Liver (tissue), 9 donors: ENCODE data around the gene THBS3. TPM values are rescaled to one million over a fixed set of nuclear protein-coding genes. Genes with fewer than 3 reads are reported as not detected.
"Not testable (repeated sequence)": the region's sequence is repeated elsewhere in the genome, so short reads cannot be mapped to it uniquely, and the experiment has no call there.

ENCODE experiments used
- DNase-seq: peaks from one replicate; pipeline ENCODE4 v3.0.0-alpha.2; 2017; ENCODE audit warnings: low spot score
- H3K27ac ChIP-seq, 2 donors: one replicate each; pipeline ENCODE4 v1.7.0; 2013; ENCODE audit warnings: inconsistent platforms in 2 of 2, low read length in 2 of 2, control low read depth in 1 of 2, low read depth in 1 of 2, mild to moderate bottlenecking in 1 of 2
- H3K27me3 ChIP-seq, 4 donors: one replicate each; pipeline versions ENCODE4 v1.6.1 to v1.7.0; 2013; ENCODE audit warnings: low read length in 3 of 4, inconsistent platforms in 1 of 4, mild to moderate bottlenecking in 1 of 4, moderate library complexity in 1 of 4; ENCODE audit not compliant: control insufficient read depth in 4 of 4, insufficient read depth in 4 of 4
- H3K36me3 ChIP-seq, 4 donors: one replicate each; pipeline versions ENCODE4 v1.6.1 to v1.7.0; 2013; ENCODE audit warnings: low read length in 3 of 4, mild to moderate bottlenecking in 3 of 4, low read depth in 1 of 4, moderate library complexity in 1 of 4; ENCODE audit not compliant: control insufficient read depth in 4 of 4, insufficient read depth in 3 of 4
- H3K4me1 ChIP-seq, 4 donors: one replicate each; pipeline versions ENCODE4 v1.6.1 to v1.7.0; 2013; ENCODE audit warnings: low read length in 3 of 4, mild to moderate bottlenecking in 3 of 4, moderate library complexity in 1 of 4; ENCODE audit not compliant: control insufficient read depth in 4 of 4, insufficient read depth in 4 of 4
- H3K4me3 ChIP-seq, 3 donors: one replicate each; pipeline versions ENCODE4 v1.6.1 to v1.7.0; 2013; ENCODE audit warnings: low read length in 3 of 3, control low read depth in 1 of 3, low read depth in 1 of 3, mild to moderate bottlenecking in 1 of 3
- H3K9ac ChIP-seq, 2 donors: one replicate each; pipeline ENCODE4 v1.7.0; 2013; ENCODE audit warnings: low read length in 2 of 2, mild to moderate bottlenecking in 2 of 2, moderate library complexity in 2 of 2, control low read depth in 1 of 2, low read depth in 1 of 2
- H3K9me3 ChIP-seq, 4 donors: one replicate each; pipeline versions ENCODE4 v1.6.1 to v1.7.0; 2013; ENCODE audit warnings: low read length in 3 of 4; ENCODE audit not compliant: control insufficient read depth in 4 of 4
- FOXA1 ChIP-seq: IDR thresholded peaks from 2 replicates; pipeline ENCODE4 v1.6.1; 2016; ENCODE audit warnings: antibody characterized with exemption
- FOXA2 ChIP-seq: IDR thresholded peaks from 2 replicates; pipeline ENCODE4 v1.6.1; 2016; ENCODE audit warnings: antibody characterized with exemption
- HNF4G ChIP-seq: IDR thresholded peaks from 2 replicates; pipeline ENCODE4 v1.6.1; 2016; ENCODE audit warnings: antibody characterized with exemption
- JUND ChIP-seq, 2 donors: IDR thresholded peaks; 2 replicates each; pipeline ENCODE4 v1.6.1; 2016; ENCODE audit warnings: antibody characterized with exemption in 2 of 2
- NR2F2 ChIP-seq: IDR thresholded peaks from 2 replicates; pipeline ENCODE4 v1.6.1; 2016; ENCODE audit warnings: antibody characterized with exemption
- RXRA ChIP-seq, 2 donors: IDR thresholded peaks; 2 replicates each; pipeline ENCODE4 v1.6.1; 2017 to 2018; ENCODE audit warnings: antibody characterized with exemption in 2 of 2, mild to moderate bottlenecking in 1 of 2
- SP1 ChIP-seq: IDR thresholded peaks from 2 replicates; pipeline ENCODE4 v1.6.1; 2018; ENCODE audit warnings: antibody characterized with exemption, mild to moderate bottlenecking
- TAF1 ChIP-seq: conservative IDR thresholded peaks from 2 replicates; pipeline ENCODE4 v1.6.1; 2016; ENCODE audit warnings: antibody characterized with exemption, mild to moderate bottlenecking
- WGBS: extraction: QIAGEN DNeasy Blood & Tissue Kit; methylation state at CpG from one replicate; pipeline ENCODE4 v1.1.7; 2013; 5-methylcytosine and 5-hydroxymethylcytosine counted together
- polyA plus RNA-seq, 2 donors: library from polyadenylated mRNA; stranded (reverse) in 1 of 2; unstranded in 1 of 2; fragments of 200-250 nt in 1 of 2; fragments of >200 nt in 1 of 2; fragmentation: Nextera tagmentation in 1 of 2; extraction: Ambion mirVana in 1 of 2; gene quantifications; one replicate each; pipeline versions ENCODE4 v1.2.1 to v1.2.3, GENCODE V29; 2013 to 2015
- total RNA-seq, 2 donors: library from RNA; depleted of rRNA; stranded (reverse); fragments of >200 nt; gene quantifications; one replicate each; pipeline ENCODE4 v1.2.3, GENCODE V29; 2014
- TF ChIP-seq, protein P1 (sequence below): fragments of 150-350 bp; IDR thresholded peaks from 2 replicates; pipeline ENCODE4 v1.5.1; 2017; ENCODE audit warnings: improper control_type of control experiment, low read depth, low read length; ENCODE audit not compliant: missing input control
- TF ChIP-seq, protein P2 (sequence below): IDR thresholded peaks from 2 replicates; pipeline ENCODE4 v1.6.1; 2016; ENCODE audit warnings: antibody characterized with exemption
- donor health status: healthy.
- donor health status: healthy.
- donor health status: healthy.
- donor health status: healthy.
- donor health status: healthy.

The THBS3 gene
- total and polyA plus RNA-seq, 4 donors: 3.1 to 6.9 (median 4.2) TPM

DNA sequence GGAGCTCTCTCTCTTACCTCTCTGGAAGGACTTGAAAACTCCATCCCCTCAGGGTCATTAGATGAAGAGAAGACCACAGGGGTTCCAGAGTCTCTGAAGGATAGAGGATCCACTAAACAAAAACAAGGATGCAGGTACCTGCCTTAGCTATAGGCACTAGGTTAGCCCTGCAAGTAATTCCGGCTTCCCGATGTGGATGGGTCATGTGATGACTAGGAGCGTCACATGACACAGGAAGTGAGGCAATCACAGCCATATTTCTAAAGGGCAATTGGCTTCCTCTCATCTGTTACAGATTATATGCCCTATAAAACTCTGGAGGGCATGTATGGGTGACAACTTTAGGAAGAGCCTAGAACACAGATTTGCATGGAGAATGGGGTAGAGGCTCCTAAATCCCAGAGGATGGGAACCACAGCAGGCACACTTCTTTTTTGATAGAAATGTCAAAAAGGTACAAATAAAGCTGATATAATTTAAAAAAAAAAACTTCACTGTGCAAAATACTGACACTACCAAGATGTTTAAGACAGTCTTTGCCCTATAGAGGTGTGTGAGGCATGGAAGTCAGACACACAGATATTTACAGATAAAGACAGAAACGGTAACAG lies 33.5 kb upstream of the THBS3 start (continued):
- TF ChIP-seq, protein P1, sequence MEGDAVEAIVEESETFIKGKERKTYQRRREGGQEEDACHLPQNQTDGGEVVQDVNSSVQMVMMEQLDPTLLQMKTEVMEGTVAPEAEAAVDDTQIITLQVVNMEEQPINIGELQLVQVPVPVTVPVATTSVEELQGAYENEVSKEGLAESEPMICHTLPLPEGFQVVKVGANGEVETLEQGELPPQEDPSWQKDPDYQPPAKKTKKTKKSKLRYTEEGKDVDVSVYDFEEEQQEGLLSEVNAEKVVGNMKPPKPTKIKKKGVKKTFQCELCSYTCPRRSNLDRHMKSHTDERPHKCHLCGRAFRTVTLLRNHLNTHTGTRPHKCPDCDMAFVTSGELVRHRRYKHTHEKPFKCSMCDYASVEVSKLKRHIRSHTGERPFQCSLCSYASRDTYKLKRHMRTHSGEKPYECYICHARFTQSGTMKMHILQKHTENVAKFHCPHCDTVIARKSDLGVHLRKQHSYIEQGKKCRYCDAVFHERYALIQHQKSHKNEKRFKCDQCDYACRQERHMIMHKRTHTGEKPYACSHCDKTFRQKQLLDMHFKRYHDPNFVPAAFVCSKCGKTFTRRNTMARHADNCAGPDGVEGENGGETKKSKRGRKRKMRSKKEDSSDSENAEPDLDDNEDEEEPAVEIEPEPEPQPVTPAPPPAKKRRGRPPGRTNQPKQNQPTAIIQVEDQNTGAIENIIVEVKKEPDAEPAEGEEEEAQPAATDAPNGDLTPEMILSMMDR: no peak
- peak; percentile 5 for TF ChIP-seq FOXA2
- TF ChIP-seq, protein P2, sequence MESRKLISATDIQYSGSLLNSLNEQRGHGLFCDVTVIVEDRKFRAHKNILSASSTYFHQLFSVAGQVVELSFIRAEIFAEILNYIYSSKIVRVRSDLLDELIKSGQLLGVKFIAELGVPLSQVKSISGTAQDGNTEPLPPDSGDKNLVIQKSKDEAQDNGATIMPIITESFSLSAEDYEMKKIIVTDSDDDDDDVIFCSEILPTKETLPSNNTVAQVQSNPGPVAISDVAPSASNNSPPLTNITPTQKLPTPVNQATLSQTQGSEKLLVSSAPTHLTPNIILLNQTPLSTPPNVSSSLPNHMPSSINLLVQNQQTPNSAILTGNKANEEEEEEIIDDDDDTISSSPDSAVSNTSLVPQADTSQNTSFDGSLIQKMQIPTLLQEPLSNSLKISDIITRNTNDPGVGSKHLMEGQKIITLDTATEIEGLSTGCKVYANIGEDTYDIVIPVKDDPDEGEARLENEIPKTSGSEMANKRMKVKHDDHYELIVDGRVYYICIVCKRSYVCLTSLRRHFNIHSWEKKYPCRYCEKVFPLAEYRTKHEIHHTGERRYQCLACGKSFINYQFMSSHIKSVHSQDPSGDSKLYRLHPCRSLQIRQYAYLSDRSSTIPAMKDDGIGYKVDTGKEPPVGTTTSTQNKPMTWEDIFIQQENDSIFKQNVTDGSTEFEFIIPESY: no peak
- no peak for TF ChIP-seq HNF4G
- no peak for TF ChIP-seq SP1
- no peak for TF ChIP-seq FOXA1
- no peak for TF ChIP-seq RXRA (IDR thresholded peaks at IDR 0.05)

DNA sequence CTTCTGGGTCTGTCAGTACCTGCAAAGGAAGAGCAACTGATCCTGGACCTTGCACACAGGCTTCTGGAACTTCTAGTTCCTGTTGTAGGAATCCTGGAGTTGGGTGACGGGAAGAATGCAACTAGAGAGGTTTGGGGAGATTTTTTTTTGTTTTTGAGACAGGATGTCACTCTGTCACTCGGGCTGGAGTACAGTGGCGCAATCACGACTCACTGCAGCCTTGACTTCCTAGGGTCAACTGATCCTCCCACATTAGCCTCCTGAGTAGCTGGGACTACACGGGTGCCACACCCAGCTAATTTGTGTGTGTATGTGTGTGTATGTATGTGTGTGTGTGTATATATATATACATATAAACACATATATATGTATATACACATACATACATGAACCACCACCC lies 28.8 kb upstream of the THBS3 start:
- 81% methylated on average over 5 of the region's 5 CpGs for WGBS
- H3K36me3 ChIP-seq: peaks cover 2 to 17% (median 7%) of the 10 kb centered on the region in 4 donors
- peaks cover 1 to 10% (median 6%) of the 10 kb centered on the region in 4 donors for H3K4me1 ChIP-seq
- H3K27me3 ChIP-seq: no peaks in the 10 kb centered on the region
- H3K27ac ChIP-seq: no peak overlapping the region
- H3K9ac ChIP-seq: no peak overlapping the region
- H3K9me3 ChIP-seq: no peaks in the 10 kb centered on the region
- no peak for TF ChIP-seq HNF4G
- no peak for TF ChIP-seq NR2F2
- TF ChIP-seq TAF1: no peak
- TF ChIP-seq JUND (IDR thresholded peaks at IDR 0.05): no peak
- TF ChIP-seq, protein P1: no peak
- no peak for DNase-seq
- no peak overlapping the region for H3K4me3 ChIP-seq

DNA sequence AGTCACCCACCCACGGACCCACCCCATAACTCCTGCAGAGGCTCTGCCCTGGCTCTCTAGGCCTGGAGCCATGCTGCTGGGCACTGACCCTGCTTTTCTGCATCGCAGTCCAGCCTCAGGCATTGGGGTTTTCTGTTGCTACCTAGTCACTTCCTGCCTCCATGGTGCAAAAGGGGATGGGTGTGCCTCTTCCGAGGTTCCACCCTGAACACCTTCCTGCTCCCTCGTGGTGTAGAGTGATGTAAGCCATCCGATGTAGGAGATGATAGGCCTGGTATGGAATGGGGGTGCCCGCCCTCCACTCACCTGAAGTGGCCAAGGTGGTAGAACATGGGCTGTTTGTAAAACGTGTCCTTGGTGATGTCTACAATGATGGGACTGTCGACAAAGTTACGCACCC lies 27.7 kb upstream of the THBS3 start:
- not testable (repeated sequence) for H3K9ac ChIP-seq, H3K27ac ChIP-seq, DNase-seq, H3K4me3 ChIP-seq, H3K9me3 ChIP-seq, H3K4me1 ChIP-seq, H3K27me3 ChIP-seq
- H3K36me3 ChIP-seq: peaks cover 2 to 17% (median 7%) of the 10 kb centered on the region in 4 donors
- WGBS: 95% methylated on average over 8 of the region's 9 CpGs

DNA sequence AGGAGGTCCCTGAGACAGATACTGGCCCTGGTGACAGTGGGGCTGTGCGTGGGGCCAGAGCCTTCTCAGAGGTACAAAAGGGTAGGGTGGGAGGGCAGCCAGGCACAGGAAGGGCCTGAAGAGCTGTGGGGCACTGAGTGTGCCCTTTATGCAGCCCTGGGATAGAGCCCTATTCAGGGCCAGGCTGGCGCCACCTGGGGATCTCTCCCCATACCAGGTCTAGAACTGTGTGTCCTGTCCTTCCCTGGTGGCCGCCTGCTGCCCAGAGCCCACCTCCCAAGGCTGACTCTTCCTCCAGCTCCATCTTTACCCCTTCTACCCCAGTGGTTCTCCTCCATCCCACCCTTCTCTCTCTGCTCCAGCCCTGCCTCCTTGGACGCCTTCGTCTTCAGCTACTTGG lies 25.8 kb upstream of the THBS3 start:
- WGBS: 98% methylated on average over 2 of the region's 5 CpGs
- H3K36me3 ChIP-seq: peaks cover 0 to 17% (median 7%) of the 10 kb centered on the region in 4 donors

DNA sequence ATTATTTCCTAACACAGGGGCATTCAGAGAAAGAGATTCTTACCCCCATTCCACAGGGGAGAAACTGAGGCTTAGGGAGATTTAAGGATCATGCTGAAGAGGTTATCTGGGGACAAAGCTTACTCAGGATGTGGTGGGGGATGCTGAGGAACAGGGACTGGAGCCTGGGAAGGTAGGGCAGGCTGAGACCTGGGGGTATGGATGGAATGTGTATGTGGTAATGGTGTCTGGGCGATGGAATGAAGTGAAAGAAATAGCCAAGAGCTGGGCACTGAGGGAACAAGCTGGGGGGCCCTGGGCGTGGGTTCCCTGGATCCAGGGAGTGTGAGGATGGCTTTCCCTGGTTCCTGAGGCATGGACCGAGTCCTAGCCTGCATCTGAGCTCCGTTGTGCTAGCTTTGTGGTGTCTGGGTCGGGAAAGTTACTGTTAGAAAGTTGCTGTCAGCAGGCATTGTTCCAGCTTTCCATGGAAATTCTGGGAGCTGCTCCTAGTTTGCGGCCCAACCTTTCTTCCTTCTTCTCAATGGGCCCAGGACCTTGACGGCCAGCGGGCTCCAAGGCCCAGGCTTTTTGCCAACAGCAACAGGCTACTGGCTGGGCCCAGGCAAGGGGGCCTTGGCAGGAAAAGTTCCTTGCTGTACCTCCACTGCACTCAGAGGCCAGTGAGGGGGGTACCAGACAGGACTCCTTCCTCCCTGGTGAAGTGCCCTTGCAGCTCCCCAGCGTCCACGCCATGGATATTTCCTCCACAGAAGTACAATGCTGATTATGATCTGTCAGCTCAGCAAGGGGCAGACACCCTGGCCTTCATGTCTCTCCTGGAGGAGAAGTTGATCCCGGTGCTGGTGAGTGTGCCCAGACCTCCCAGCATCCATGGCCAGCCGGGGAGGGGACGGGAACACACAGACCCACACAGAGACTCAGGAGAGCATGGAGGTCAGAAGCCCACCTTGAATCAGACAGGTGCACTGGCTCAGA lies 24.6 kb upstream of the THBS3 start:
- not testable (repeated sequence) for DNase-seq, H3K4me1 ChIP-seq, H3K9me3 ChIP-seq, H3K27me3 ChIP-seq, H3K4me3 ChIP-seq, H3K9ac ChIP-seq, H3K27ac ChIP-seq
- WGBS: 82% methylated on average over 13 of the region's 13 CpGs
- H3K36me3 ChIP-seq: peaks cover 0 to 13% (median 4%) of the 10 kb centered on the region in 4 donors

More for the DNA sequence above, 25.8 kb upstream of the THBS3 start:
- H3K9ac ChIP-seq, H3K9me3 ChIP-seq, H3K4me1 ChIP-seq, DNase-seq, H3K27me3 ChIP-seq, H3K4me3 ChIP-seq, H3K27ac ChIP-seq: not testable (repeated sequence)

DNA sequence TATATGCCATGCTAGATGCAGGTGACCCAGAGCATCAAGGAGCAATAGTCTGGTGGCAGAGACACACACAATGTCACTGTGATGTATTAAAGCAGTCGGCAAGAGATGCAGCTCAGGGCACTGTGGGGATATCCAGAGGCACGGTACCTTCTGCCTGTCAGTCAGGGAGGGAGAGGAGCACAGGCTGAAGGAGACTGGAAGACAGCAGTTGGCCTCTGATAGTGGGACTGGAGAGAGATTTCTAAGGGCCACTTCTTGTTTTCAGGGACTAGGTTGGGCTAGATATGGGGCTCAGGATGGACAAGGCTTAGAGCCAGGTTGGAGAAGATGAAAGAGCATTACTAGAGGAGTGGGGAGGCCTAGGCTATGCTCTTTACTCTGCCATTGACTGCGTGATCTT lies 23.6 kb upstream of the THBS3 start:
- H3K9ac ChIP-seq, H3K36me3 ChIP-seq, H3K27me3 ChIP-seq, DNase-seq, H3K9me3 ChIP-seq, H3K27ac ChIP-seq, H3K4me3 ChIP-seq: not testable (repeated sequence)
- H3K4me1 ChIP-seq: peaks cover 2 to 13% (median 8%) of the 10 kb centered on the region in 4 donors
- 53% methylated on average over 3 of the region's 3 CpGs for WGBS
